Thoracic aorta (tissue), 2 donors: Measurements from ENCODE around the gene USPL1. TPM values are rescaled to one million over a fixed set of nuclear protein-coding genes. Genes with fewer than 3 reads are reported as not detected.

Experiments used
- ATAC-seq: fragments of 150-250 bp; one replicate; pipeline ENCODE4 v1.8.0; 2017; ENCODE audit warnings: low read depth; ENCODE audit not compliant: insufficient number of reproducible peaks, low FRiP score
- DNase-seq: peaks from one replicate; pipeline ENCODE4 v3.0.0-alpha.2; 2020; ENCODE audit warnings: low spot score
- H3K27ac ChIP-seq, 2 donors: fragments of 200-600 bp; sonication (generic); 1 replicate in 1 of 2; 2 replicates in 1 of 2; pipeline ENCODE4 v1.5.1; 2016; ENCODE audit warnings: mild to moderate bottlenecking in 2 of 2, moderate library complexity in 2 of 2
- H3K27me3 ChIP-seq: fragments of 200-600 bp; sonication (generic); replicated peaks from 2 replicates; pipeline ENCODE4 v1.6.0; 2016; ENCODE audit warnings: mild to moderate bottlenecking; ENCODE audit not compliant: insufficient read depth
- H3K36me3 ChIP-seq: fragments of 200-600 bp; sonication (generic); one replicate; pipeline ENCODE4 v1.5.1; 2016
- H3K4me1 ChIP-seq, 2 donors: fragments of 200-600 bp; sonication (generic); 1 replicate in 1 of 2; 2 replicates in 1 of 2; pipeline versions ENCODE4 v1.5.1 to v1.6.0; 2016; ENCODE audit warnings: low read depth in 2 of 2, mild to moderate bottlenecking in 1 of 2; ENCODE audit not compliant: control insufficient read depth in 1 of 2
- H3K4me3 ChIP-seq: fragments of 200-600 bp; sonication (generic); 2 replicates; pipeline ENCODE4 v1.5.1; 2016; ENCODE audit warnings: mild to moderate bottlenecking
- H3K9me3 ChIP-seq: fragments of 200-600 bp; sonication (generic); 2 replicates; pipeline ENCODE4 v1.5.1; 2016
- CTCF ChIP-seq: fragments of 200-600 bp; sonication (generic); IDR thresholded peaks from one replicate; pipeline ENCODE4 v1.5.1; 2019; ENCODE audit warnings: antibody characterized with exemption
- total RNA-seq, 2 donors: library from RNA; depleted of rRNA; stranded (reverse); fragments of >200 nt; gene quantifications; one replicate each; pipeline versions ENCODE4 v1.1.0 to v1.2.3, GENCODE V29; 2016

USPL1 gene
- total RNA-seq, 2 donors from 2014 or later, result 20.7 to 25.3 TPM

- H3K36me3 ChIP-seq, result no peaks in the 10 kb centered on the region
- H3K4me1 ChIP-seq, result peaks cover 10 to 15% of the 10 kb centered on the region in 2 donors
- ATAC-seq (no peak), DNase-seq (no peak)
- H3K4me3 ChIP-seq, result peak overlapping the region; percentile 59
- H3K27me3 ChIP-seq, result no peaks in the 10 kb centered on the region
- peak overlapping the region in 1 of 2 donors; percentile 16 for H3K27ac ChIP-seq
- no peaks in the 10 kb centered on the region for H3K9me3 ChIP-seq
- TF ChIP-seq CTCF, result no peak
These were observed 80.3 kb downstream of the USPL1 start for GRCh38 chr13:30697996-30698401.

- ATAC-seq, result no peak
- no peaks in the 10 kb centered on the region for H3K9me3 ChIP-seq
- no peak for DNase-seq
- H3K27ac ChIP-seq, result no peak overlapping the region
- no peak overlapping the region for H3K4me3 ChIP-seq
- H3K4me1 ChIP-seq, result peaks cover 10 to 15% of the 10 kb centered on the region in 2 donors
- TF ChIP-seq CTCF, result no peak
- no peaks in the 10 kb centered on the region for H3K27me3 ChIP-seq
- H3K36me3 ChIP-seq, result no peaks in the 10 kb centered on the region
These were observed 80.8 kb downstream of the USPL1 start for GRCh38 chr13:30698488-30699005.

GRCh38 chr13:30700364-30700763 is 82.6 kb downstream of the USPL1 start:
- H3K4me1 ChIP-seq, result peaks cover 10 to 15% of the 10 kb centered on the region in 2 donors
- no peaks in the 10 kb centered on the region for H3K36me3 ChIP-seq
- H3K27ac ChIP-seq, result no peak overlapping the region
- ATAC-seq, result no peak
- TF ChIP-seq CTCF, result no peak
- H3K27me3 ChIP-seq, result no peaks in the 10 kb centered on the region
- no peaks in the 10 kb centered on the region for H3K9me3 ChIP-seq
- no peak overlapping the region for H3K4me3 ChIP-seq
- DNase-seq, result no peak

- DNase-seq, result no peak
- Histone ChIP-seq H3K27me3 (no peaks in the 10 kb centered on the region), H3K4me1 (peaks cover 10 to 15% of the 10 kb centered on the region in 2 donors), H3K9me3 (no peaks in the 10 kb centered on the region), H3K4me3 (no peak overlapping the region), H3K36me3 (no peaks in the 10 kb centered on the region), H3K27ac (no peak overlapping the region)
- ATAC-seq, result no peak
- TF ChIP-seq CTCF, result no peak
These were observed 84.3 kb downstream of the USPL1 start for GRCh38 chr13:30702006-30702405.

GRCh38 chr13:30704596-30704995 is 86.9 kb downstream of the USPL1 start:
- TF ChIP-seq CTCF, result no peak
- Histone ChIP-seq H3K36me3 (no peaks in the 10 kb centered on the region), H3K4me3 (no peak overlapping the region), H3K9me3 (no peaks in the 10 kb centered on the region), H3K4me1 (peaks cover 0 to 7% of the 10 kb centered on the region in 2 donors), H3K27me3 (no peaks in the 10 kb centered on the region), H3K27ac (no peak overlapping the region)
- no peak for ATAC-seq
- no peak for DNase-seq
